ENCODE measurements around the gene PLEKHA8. TPM values are rescaled to one million over a fixed set of nuclear protein-coding genes. Genes with fewer than 3 reads are reported as not detected.
"Not testable (repeated sequence)": the region's sequence is repeated elsewhere in the genome, so short reads cannot be mapped to it uniquely, and the experiment has no call there.

The PLEKHA8 gene
- total and polyA plus RNA-seq, 8 donors, result 2.2 to 18.5 (median 6.0) TPM

- TF ChIP-seq POLR2AphosphoS5 (IDR thresholded peaks at IDR 0.05) (no peak), CTCF (IDR thresholded peaks at IDR 0.05) (no peak), EP300 (IDR thresholded peaks at IDR 0.05) (no peak), POLR2A (IDR thresholded peaks at IDR 0.05) (no peak)
- no peak overlapping the region for H3K27ac ChIP-seq
- peak in 1 of 2 donors; percentile 8 for DNase-seq
- 67 to 87% (median 78%) methylated on average over 2 of the region's 2 CpGs for WGBS, 5 donors
- intact Hi-C loops (cut with DNase I; ENCODE audit: low total_unique reads), result no loop called here
- H3K4me3 ChIP-seq, result no peak overlapping the region
- H3K9me3 ChIP-seq, result no peaks in the 10 kb centered on the region
- no peaks in the 10 kb centered on the region for H3K36me3 ChIP-seq
- H3K27me3 ChIP-seq, result no peaks in the 10 kb centered on the region
- no peaks in the 10 kb centered on the region for H3K4me1 ChIP-seq
Measured at GRCh38 chr7:30091491-30091912, 63.3 kb downstream of the PLEKHA8 start.

GRCh38 chr7:30091987-30092386, 63.8 kb downstream of the PLEKHA8 start:
- DNase-seq, result no peak
- Histone ChIP-seq H3K36me3 (no peaks in the 10 kb centered on the region), H3K27ac (no peak overlapping the region), H3K4me1 (no peaks in the 10 kb centered on the region), H3K27me3 (no peaks in the 10 kb centered on the region), H3K4me3 (no peak overlapping the region), H3K9me3 (no peaks in the 10 kb centered on the region)
- intact Hi-C loops (cut with DNase I; ENCODE audit: low total_unique reads), result no loop called here
- TF ChIP-seq EP300 (IDR thresholded peaks at IDR 0.05) (no peak), POLR2A (IDR thresholded peaks at IDR 0.05) (no peak), POLR2AphosphoS5 (IDR thresholded peaks at IDR 0.05) (no peak), CTCF (IDR thresholded peaks at IDR 0.05) (no peak)
- WGBS, 5 donors, result 88 to 92% (median 91%) methylated on average over 5 of the region's 5 CpGs

GRCh38 chr7:30093420-30093952, 65.3 kb downstream of the PLEKHA8 start:
- intact Hi-C loops (cut with DNase I; ENCODE audit: low total_unique reads), result no loop called here
- no peaks in the 10 kb centered on the region for H3K27me3 ChIP-seq
- DNase-seq, result no peak
- H3K4me3 ChIP-seq, result no peak overlapping the region
- no peak overlapping the region for H3K27ac ChIP-seq
- no peak for TF ChIP-seq POLR2A (IDR thresholded peaks at IDR 0.05)
- no peaks in the 10 kb centered on the region for H3K4me1 ChIP-seq
- H3K36me3 ChIP-seq, result no peaks in the 10 kb centered on the region
- no peaks in the 10 kb centered on the region for H3K9me3 ChIP-seq
- WGBS, 5 donors, result 73 to 87% (median 79%) methylated on average over 5 of the region's 5 CpGs

GRCh38 chr7:30098599-30098998, 70.4 kb downstream of the PLEKHA8 start:
- WGBS, 5 donors, result 93 to 97% (median 94%) methylated on average over 21 of the region's 21 CpGs
- H3K27me3 ChIP-seq; H3K36me3 ChIP-seq; H3K27ac ChIP-seq; H3K4me1 ChIP-seq; H3K4me3 ChIP-seq; intact Hi-C loops (cut with DNase I; ENCODE audit: low total_unique reads); DNase-seq; H3K9me3 ChIP-seq: not testable (repeated sequence)

- Histone ChIP-seq H3K9me3 (no peaks in the 10 kb centered on the region), H3K36me3 (no peaks in the 10 kb centered on the region), H3K27me3 (no peaks in the 10 kb centered on the region), H3K27ac (no peak overlapping the region), H3K4me1 (no peaks in the 10 kb centered on the region), H3K4me3 (no peak overlapping the region)
- intact Hi-C loops (cut with DNase I; ENCODE audit: low total_unique reads), result no loop called here
- 37 to 67% (median 48%) methylated on average over 3 of the region's 3 CpGs for WGBS, 5 donors
- DNase-seq, result no peak
- TF ChIP-seq POLR2A (IDR thresholded peaks at IDR 0.05) (no peak), CTCF (IDR thresholded peaks at IDR 0.05) (no peak), EP300 (IDR thresholded peaks at IDR 0.05) (no peak), POLR2AphosphoS5 (IDR thresholded peaks at IDR 0.05) (no peak)
Measured at GRCh38 chr7:30102281-30102680, 74.1 kb downstream of the PLEKHA8 start.
